Activated CD4-positive, alpha-beta T cell treated with anti-CD3 and anti-CD28 coated beads for 36 hours (primary cell): ENCODE results near the gene RAPGEF4. TPM values are rescaled to one million over a fixed set of nuclear protein-coding genes. Genes with fewer than 3 reads are reported as not detected.

Experiments
- ATAC-seq: fragments of 200-7000 bp; cut with Tn5 transposase; one replicate; pipeline ENCODE4 v1.10.0; 2021; ENCODE audit warnings: mild to moderate bottlenecking, moderate library complexity
- CTCF ChIA-PET: fragments of 350-600 bp; sonication (Branson Sonifier 250); formaldehyde crosslinking; loops from one replicate; lab custom pipeline; 2021; ENCODE audit warnings: antibody characterized with exemption; lab: Charles Lee
- POLR2A ChIA-PET: fragments of 350-600 bp; sonication (Branson Sonifier 250); formaldehyde crosslinking; loops from one replicate; lab custom pipeline; 2021; ENCODE audit warnings: antibody characterized with exemption, inconsistent platforms; lab: Charles Lee
- DNase-seq: peaks from one replicate; pipeline ENCODE4 v3.0.0-alpha.2; 2020
- H3K27ac Mint-ChIP-seq: one replicate; pipeline ENCODE4 v1.8.0; 2021; ENCODE audit warnings: mixed read lengths
- H3K27me3 Mint-ChIP-seq: one replicate; pipeline ENCODE4 v1.8.0; 2021; ENCODE audit warnings: mixed read lengths
- H3K36me3 Mint-ChIP-seq: one replicate; pipeline ENCODE4 v1.8.0; 2021; ENCODE audit warnings: low read depth, mixed read lengths
- H3K4me1 Mint-ChIP-seq: one replicate; pipeline ENCODE4 v1.8.0; 2021; ENCODE audit warnings: mixed read lengths
- H3K4me3 Mint-ChIP-seq: one replicate; pipeline ENCODE4 v1.8.0; 2021; ENCODE audit warnings: mild to moderate bottlenecking, moderate library complexity, mixed read lengths
- H3K9me3 Mint-ChIP-seq: one replicate; pipeline ENCODE4 v1.8.0; 2021; ENCODE audit warnings: low read depth, mixed read lengths
- intact Hi-C, 2 experiments: fragments of 100-400 bp; cut with DNase I in 1 of 2; cut with micrococcal nuclease in 1 of 2; formaldehyde crosslinking; loops; one replicate each; pipeline versions ENCODE4 v1.14.2 to v1.15.1; 2022 to 2024; cut with DNase I, micrococcal nuclease
- total RNA-seq, 2 experiments: library from RNA; stranded (reverse); gene quantifications; one replicate each; pipeline ENCODE4 v1.2.3, GENCODE V29; 2021

Gene RAPGEF4
- total RNA-seq, 2 experiments from 2014 or later: 0.28 to 0.50 TPM

- Mint-ChIP-seq H3K27me3 (peaks cover 5% of the 10 kb centered on the region), H3K4me1 (no peaks in the 10 kb centered on the region), H3K9me3 (no peaks in the 10 kb centered on the region), H3K4me3 (no peak overlapping the region), H3K36me3 (no peaks in the 10 kb centered on the region), H3K27ac (no peak overlapping the region)
- ATAC-seq: no peak
- no peak for DNase-seq
- intact Hi-C loops: loop anchor here (5.0 to 10.0 kb wide), 3 partner anchors 163 to 353 kb away; no protein-coding TSS in a partner anchor
- POLR2A ChIA-PET: no interaction called here
- CTCF ChIA-PET: interaction anchor here (0.5 to 4.6 kb wide), 3 partner anchors 68 to 73 kb away, joined by 3 to 63 read pairs (median 4); no protein-coding TSS in a partner anchor
Observed at GRCh38 chr2:172861656-172862476, 126.2 kb downstream of the RAPGEF4 start.

- Mint-ChIP-seq H3K27ac (no peak overlapping the region), H3K4me1 (no peaks in the 10 kb centered on the region), H3K9me3 (no peaks in the 10 kb centered on the region), H3K36me3 (no peaks in the 10 kb centered on the region), H3K27me3 (peaks cover 5% of the 10 kb centered on the region), H3K4me3 (no peak overlapping the region)
- ChIA-PET POLR2A (no interaction called here), CTCF (interaction anchor here (0.7 to 4.6 kb wide), 5 partner anchors 9 to 68 kb away, joined by 3 to 63 read pairs (median 5); no protein-coding TSS in a partner anchor)
- intact Hi-C loops: loop anchor here (5.0 to 10.0 kb wide), 3 partner anchors 161 to 351 kb away; no protein-coding TSS in a partner anchor
- no peak for ATAC-seq
- DNase-seq: no peak
Observed at GRCh38 chr2:172863341-172863740, 127.7 kb downstream of the RAPGEF4 start.

- Mint-ChIP-seq H3K9me3 (no peaks in the 10 kb centered on the region), H3K4me1 (no peaks in the 10 kb centered on the region), H3K4me3 (no peak overlapping the region), H3K27ac (no peak overlapping the region), H3K27me3 (peaks cover 5% of the 10 kb centered on the region), H3K36me3 (no peaks in the 10 kb centered on the region)
- intact Hi-C loops: loop anchor here (1.0 to 10.0 kb wide), 6 partner anchors 57 to 351 kb away; no protein-coding TSS in a partner anchor
- DNase-seq (peak; percentile 79), ATAC-seq (peak; percentile 36)
- ChIA-PET CTCF (interaction anchor here (0.7 to 4.6 kb wide), 4 partner anchors 10 to 67 kb away, joined by 3 to 63 read pairs (median 6); no protein-coding TSS in a partner anchor), POLR2A (no interaction called here)
Observed at GRCh38 chr2:172864182-172864581, 128.5 kb downstream of the RAPGEF4 start.

GRCh38 chr2:172865422-172865821, 129.8 kb downstream of the RAPGEF4 start:
- intact Hi-C loops: loop anchor here (2.0 to 10.0 kb wide), 4 partner anchors 59 to 349 kb away; no protein-coding TSS in a partner anchor
- POLR2A ChIA-PET: no interaction called here
- H3K27ac Mint-ChIP-seq: no peak overlapping the region
- no peaks in the 10 kb centered on the region for H3K9me3 Mint-ChIP-seq
- DNase-seq (peak; percentile 5), ATAC-seq (no peak)
- H3K4me3 Mint-ChIP-seq: no peak overlapping the region
- peaks cover 5% of the 10 kb centered on the region for H3K27me3 Mint-ChIP-seq
- CTCF ChIA-PET: interaction anchor here (0.5 to 4.6 kb wide), 3 partner anchors 66 to 438 kb away, joined by 3 to 63 read pairs (median 3); no protein-coding TSS in a partner anchor
- H3K4me1 Mint-ChIP-seq: no peaks in the 10 kb centered on the region
- no peaks in the 10 kb centered on the region for H3K36me3 Mint-ChIP-seq

GRCh38 chr2:172869861-172870260, 134.2 kb downstream of the RAPGEF4 start:
- H3K9me3 Mint-ChIP-seq: no peaks in the 10 kb centered on the region

GRCh38 chr2:172870396-172870795, 134.8 kb downstream of the RAPGEF4 start:
- Mint-ChIP-seq H3K27ac (no peak overlapping the region), H3K36me3 (no peaks in the 10 kb centered on the region), H3K4me3 (no peak overlapping the region), H3K27me3 (no peaks in the 10 kb centered on the region), H3K9me3 (no peaks in the 10 kb centered on the region), H3K4me1 (no peaks in the 10 kb centered on the region)
- ChIA-PET POLR2A (no interaction called here), CTCF (interaction anchor here (1.2 to 3.8 kb wide), 3 partner anchors 10 to 65 kb away, joined by 3 to 18 read pairs (median 5); no protein-coding TSS in a partner anchor)
- DNase-seq (no peak), ATAC-seq (no peak)
- intact Hi-C loops: no loop called here

More at GRCh38 chr2:172869861-172870260, 134.2 kb downstream of the RAPGEF4 start:
- DNase-seq: no peak
- Mint-ChIP-seq H3K4me1 (no peaks in the 10 kb centered on the region), H3K36me3 (no peaks in the 10 kb centered on the region), H3K27me3 (peaks cover 2% of the 10 kb centered on the region), H3K4me3 (no peak overlapping the region), H3K27ac (no peak overlapping the region)
- ChIA-PET CTCF (interaction anchor here (0.9 to 3.8 kb wide), 5 partner anchors 11 to 158 kb away, joined by 3 to 18 read pairs (median 5); no protein-coding TSS in a partner anchor), POLR2A (no interaction called here)
- intact Hi-C loops: loop anchor here in 1 of 2 experiments (10.0 kb wide), 2 partner anchors 155 to 345 kb away; no protein-coding TSS in a partner anchor
- ATAC-seq: no peak

- H3K27ac Mint-ChIP-seq: no peak overlapping the region
- CTCF ChIA-PET: interaction anchor here (0.6 to 1.3 kb wide), 2 partner anchors 9 to 71 kb away, joined by 3 read pairs; no protein-coding TSS in a partner anchor
- ATAC-seq: no peak
Observed at GRCh38 chr2:172877826-172878225, 142.2 kb downstream of the RAPGEF4 start.

GRCh38 chr2:172878260-172878659, 142.6 kb downstream of the RAPGEF4 start:
- peaks cover 9% of the 10 kb centered on the region for H3K27me3 Mint-ChIP-seq
- no peaks in the 10 kb centered on the region for H3K36me3 Mint-ChIP-seq
- no peak overlapping the region for H3K27ac Mint-ChIP-seq
- DNase-seq: no peak
- peaks cover 3% of the 10 kb centered on the region for H3K9me3 Mint-ChIP-seq
- ATAC-seq: no peak
- intact Hi-C loops: no loop called here
- no peak overlapping the region for H3K4me3 Mint-ChIP-seq
- CTCF ChIA-PET: interaction anchor here (1.3 kb wide), 1 partner anchor 9 kb away, joined by 3 read pairs; no protein-coding TSS in a partner anchor
- no peaks in the 10 kb centered on the region for H3K4me1 Mint-ChIP-seq
- POLR2A ChIA-PET: no interaction called here

More at GRCh38 chr2:172877826-172878225, 142.2 kb downstream of the RAPGEF4 start:
- intact Hi-C loops: no loop called here
- Mint-ChIP-seq H3K4me3 (no peak overlapping the region), H3K4me1 (no peaks in the 10 kb centered on the region), H3K36me3 (no peaks in the 10 kb centered on the region), H3K9me3 (peaks cover 3% of the 10 kb centered on the region), H3K27me3 (peaks cover 9% of the 10 kb centered on the region)
- POLR2A ChIA-PET: no interaction called here
- no peak for DNase-seq

GRCh38 chr2:172884336-172884735, 148.7 kb downstream of the RAPGEF4 start:
- H3K27me3 Mint-ChIP-seq: peaks cover 2% of the 10 kb centered on the region
- ATAC-seq: no peak
- no peak overlapping the region for H3K4me3 Mint-ChIP-seq
- ChIA-PET POLR2A (no interaction called here), CTCF (no interaction called here)
- DNase-seq: no peak
- intact Hi-C loops: no loop called here
- no peaks in the 10 kb centered on the region for H3K9me3 Mint-ChIP-seq
- no peak overlapping the region for H3K27ac Mint-ChIP-seq
- no peaks in the 10 kb centered on the region for H3K4me1 Mint-ChIP-seq
- no peaks in the 10 kb centered on the region for H3K36me3 Mint-ChIP-seq

GRCh38 chr2:172885996-172886395, 150.4 kb downstream of the RAPGEF4 start:
- intact Hi-C loops: no loop called here
- CTCF ChIA-PET: interaction anchor here (1.5 kb wide), 1 partner anchor 8 kb away, joined by 3 read pairs; no protein-coding TSS in a partner anchor

GRCh38 chr2:172887280-172887679, 151.6 kb downstream of the RAPGEF4 start:
- H3K4me1 Mint-ChIP-seq: peaks cover 3% of the 10 kb centered on the region
- ATAC-seq (no peak), DNase-seq (no peak)
- intact Hi-C loops: no loop called here
- peaks cover 7% of the 10 kb centered on the region for H3K27me3 Mint-ChIP-seq
- H3K9me3 Mint-ChIP-seq: no peaks in the 10 kb centered on the region
- ChIA-PET CTCF (interaction anchor here (1.2 to 1.5 kb wide), 3 partner anchors 9 to 74 kb away, joined by 3 to 4 read pairs (median 4); no protein-coding TSS in a partner anchor), POLR2A (interaction anchor here (0.7 kb wide), 1 partner anchor 119 kb away, joined by 3 read pairs; no protein-coding TSS in a partner anchor)
- no peaks in the 10 kb centered on the region for H3K36me3 Mint-ChIP-seq
- H3K27ac Mint-ChIP-seq: no peak overlapping the region
- H3K4me3 Mint-ChIP-seq: no peak overlapping the region

More at GRCh38 chr2:172885996-172886395, 150.4 kb downstream of the RAPGEF4 start:
- ATAC-seq (no peak), DNase-seq (no peak)
- Mint-ChIP-seq H3K27ac (no peak overlapping the region), H3K27me3 (peaks cover 4% of the 10 kb centered on the region), H3K4me3 (no peak overlapping the region), H3K9me3 (no peaks in the 10 kb centered on the region), H3K36me3 (no peaks in the 10 kb centered on the region), H3K4me1 (peaks cover 3% of the 10 kb centered on the region)
- POLR2A ChIA-PET: no interaction called here
